ENCODE measurements around the gene IRF2BP1. TPM values are rescaled to one million over a fixed set of nuclear protein-coding genes. Genes with fewer than 3 reads are reported as not detected.

The IRF2BP1 gene
- total RNA-seq, 1 donor from 2014 or later = 18.8 TPM

DNA sequence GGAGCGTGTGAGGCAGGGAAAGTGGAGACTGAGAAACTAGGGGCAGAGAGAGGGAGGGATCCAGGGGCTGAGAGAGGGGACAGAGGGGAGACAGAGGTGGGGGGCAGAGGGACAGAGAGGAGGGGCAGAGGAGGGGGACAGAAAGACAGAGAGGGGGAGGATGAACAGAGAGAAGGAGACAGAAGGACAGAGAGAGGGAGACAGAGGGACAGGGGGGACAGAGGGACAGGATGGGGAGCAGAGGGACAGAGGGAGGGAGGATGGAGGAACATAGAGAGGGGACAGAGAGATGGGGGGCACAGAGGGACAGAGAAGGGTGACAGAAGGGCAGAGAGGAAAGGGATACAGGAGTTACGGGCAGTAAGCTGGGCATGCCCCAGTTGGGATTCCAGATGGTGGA is 43.3 kb upstream of the IRF2BP1 start:
- H3K4me1 ChIP-seq (ENCODE audit: insufficient read depth, low read length) = peaks cover 3% of the 10 kb centered on the region
- FAIRE-seq (no peak), DNase-seq (ENCODE audit: low read depth) (no peak)
- peaks cover 2% of the 10 kb centered on the region for H3K27me3 ChIP-seq (ENCODE audit: insufficient read depth, low read length)
- no peak overlapping the region for H3K27ac ChIP-seq (ENCODE audit: low read depth, low read length)
- H3K9ac ChIP-seq (ENCODE audit: low read length) = no peak overlapping the region
- Mint-ChIP-seq H3K9me3 (ENCODE audit: unreplicated experiment) (peaks cover 1% of the 10 kb centered on the region), H3K27ac (ENCODE audit: unreplicated experiment) (no peak overlapping the region), H3K27me3 (ENCODE audit: low read depth, unreplicated experiment) (peaks cover 30% of the 10 kb centered on the region), H3K36me3 (ENCODE audit: low read depth, unreplicated experiment) (peaks cover 4% of the 10 kb centered on the region), H3K4me3 (ENCODE audit: unreplicated experiment) (no peak overlapping the region), H3K4me1 (ENCODE audit: low read depth, unreplicated experiment) (no peaks in the 10 kb centered on the region)
- H4K20me1 ChIP-seq (ENCODE audit: insufficient read depth, low read length) = no peaks in the 10 kb centered on the region
- no peaks in the 10 kb centered on the region for H3K9me3 ChIP-seq (ENCODE audit: insufficient read depth, low read depth, low read length)
- no peaks in the 10 kb centered on the region for H3K36me3 ChIP-seq (ENCODE audit: insufficient read depth, low read length)
- H3K79me2 ChIP-seq (ENCODE audit: insufficient read depth, low read length) = no peaks in the 10 kb centered on the region
- no peak overlapping the region for H3K4me2 ChIP-seq (ENCODE audit: low read length)
- H3K4me3 ChIP-seq (ENCODE audit: insufficient read depth, low read depth, low read length) = no peak overlapping the region
- no peak overlapping the region for H2AFZ ChIP-seq (ENCODE audit: low read depth, low read length)
- TF ChIP-seq, protein P1, sequence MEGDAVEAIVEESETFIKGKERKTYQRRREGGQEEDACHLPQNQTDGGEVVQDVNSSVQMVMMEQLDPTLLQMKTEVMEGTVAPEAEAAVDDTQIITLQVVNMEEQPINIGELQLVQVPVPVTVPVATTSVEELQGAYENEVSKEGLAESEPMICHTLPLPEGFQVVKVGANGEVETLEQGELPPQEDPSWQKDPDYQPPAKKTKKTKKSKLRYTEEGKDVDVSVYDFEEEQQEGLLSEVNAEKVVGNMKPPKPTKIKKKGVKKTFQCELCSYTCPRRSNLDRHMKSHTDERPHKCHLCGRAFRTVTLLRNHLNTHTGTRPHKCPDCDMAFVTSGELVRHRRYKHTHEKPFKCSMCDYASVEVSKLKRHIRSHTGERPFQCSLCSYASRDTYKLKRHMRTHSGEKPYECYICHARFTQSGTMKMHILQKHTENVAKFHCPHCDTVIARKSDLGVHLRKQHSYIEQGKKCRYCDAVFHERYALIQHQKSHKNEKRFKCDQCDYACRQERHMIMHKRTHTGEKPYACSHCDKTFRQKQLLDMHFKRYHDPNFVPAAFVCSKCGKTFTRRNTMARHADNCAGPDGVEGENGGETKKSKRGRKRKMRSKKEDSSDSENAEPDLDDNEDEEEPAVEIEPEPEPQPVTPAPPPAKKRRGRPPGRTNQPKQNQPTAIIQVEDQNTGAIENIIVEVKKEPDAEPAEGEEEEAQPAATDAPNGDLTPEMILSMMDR (IDR thresholded peaks at IDR 0.05; ENCODE audit: insufficient read depth, low read depth, low read length) = no peak
- TF ChIP-seq EZH2 (IDR thresholded peaks at IDR 0.05; ENCODE audit: insufficient read depth, low read length) = no peak

DNA sequence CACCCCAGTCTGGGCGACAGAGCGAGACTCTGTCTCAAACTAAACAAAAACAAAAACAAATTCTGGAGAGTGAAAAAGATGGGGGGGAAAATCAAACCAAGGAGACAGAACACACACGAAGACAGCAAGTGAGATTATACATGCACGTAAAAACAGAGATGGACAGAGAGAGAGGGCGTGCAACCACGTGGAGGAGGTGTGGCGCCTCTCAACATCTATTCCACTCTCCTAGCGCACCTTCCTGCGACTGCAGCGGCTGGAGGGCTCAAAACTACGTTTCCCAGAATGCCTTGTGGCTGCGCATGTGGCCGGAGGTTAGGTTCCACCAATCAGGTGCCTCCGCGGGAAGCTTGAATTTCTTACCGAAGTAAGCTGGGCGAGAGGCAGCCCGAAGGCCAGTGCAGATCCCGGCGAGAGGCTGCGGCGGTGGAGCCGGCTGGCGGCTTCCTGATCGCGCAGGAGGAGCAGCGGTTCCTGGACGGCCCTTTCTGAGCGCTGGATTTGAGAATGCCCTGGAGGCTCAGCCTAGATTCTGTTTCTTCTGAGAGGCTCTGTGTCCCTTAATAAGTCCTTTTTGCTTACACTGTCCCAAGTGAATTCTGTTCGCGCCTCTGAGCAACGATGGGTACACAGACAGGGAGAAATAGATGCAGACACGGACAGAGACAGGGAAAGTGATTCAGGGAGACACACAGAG is 41.8 kb upstream of the IRF2BP1 start:
- Histone ChIP-seq H3K79me2 (ENCODE audit: insufficient read depth, low read length) (no peaks in the 10 kb centered on the region), H4K20me1 (ENCODE audit: insufficient read depth, low read length) (no peaks in the 10 kb centered on the region), H3K27me3 (ENCODE audit: insufficient read depth, low read length) (peaks cover 2% of the 10 kb centered on the region), H3K4me3 (ENCODE audit: insufficient read depth, low read depth, low read length) (no peak overlapping the region), H3K36me3 (ENCODE audit: insufficient read depth, low read length) (no peaks in the 10 kb centered on the region), H3K27ac (ENCODE audit: low read depth, low read length) (no peak overlapping the region), H2AFZ (ENCODE audit: low read depth, low read length) (peak overlapping the region; percentile 26), H3K9me3 (ENCODE audit: insufficient read depth, low read depth, low read length) (no peaks in the 10 kb centered on the region), H3K9ac (ENCODE audit: low read length) (peak overlapping the region; percentile 39), H3K4me2 (ENCODE audit: low read length) (peak overlapping the region; percentile 67), H3K4me1 (ENCODE audit: insufficient read depth, low read length) (peaks cover 3% of the 10 kb centered on the region)
- Mint-ChIP-seq H3K9me3 (ENCODE audit: unreplicated experiment) (peaks cover 1% of the 10 kb centered on the region), H3K36me3 (ENCODE audit: low read depth, unreplicated experiment) (peaks cover 3% of the 10 kb centered on the region), H3K4me1 (ENCODE audit: low read depth, unreplicated experiment) (no peaks in the 10 kb centered on the region), H3K27ac (ENCODE audit: unreplicated experiment) (no peak overlapping the region), H3K27me3 (ENCODE audit: low read depth, unreplicated experiment) (peaks cover 30% of the 10 kb centered on the region), H3K4me3 (ENCODE audit: unreplicated experiment) (no peak overlapping the region)
- no peak for TF ChIP-seq EZH2 (IDR thresholded peaks at IDR 0.05; ENCODE audit: insufficient read depth, low read length)
- TF ChIP-seq, protein P1 (IDR thresholded peaks at IDR 0.05; ENCODE audit: insufficient read depth, low read depth, low read length) = no peak
- FAIRE-seq (peak; percentile 47), DNase-seq (ENCODE audit: low read depth) (peak; percentile 71)

DNA sequence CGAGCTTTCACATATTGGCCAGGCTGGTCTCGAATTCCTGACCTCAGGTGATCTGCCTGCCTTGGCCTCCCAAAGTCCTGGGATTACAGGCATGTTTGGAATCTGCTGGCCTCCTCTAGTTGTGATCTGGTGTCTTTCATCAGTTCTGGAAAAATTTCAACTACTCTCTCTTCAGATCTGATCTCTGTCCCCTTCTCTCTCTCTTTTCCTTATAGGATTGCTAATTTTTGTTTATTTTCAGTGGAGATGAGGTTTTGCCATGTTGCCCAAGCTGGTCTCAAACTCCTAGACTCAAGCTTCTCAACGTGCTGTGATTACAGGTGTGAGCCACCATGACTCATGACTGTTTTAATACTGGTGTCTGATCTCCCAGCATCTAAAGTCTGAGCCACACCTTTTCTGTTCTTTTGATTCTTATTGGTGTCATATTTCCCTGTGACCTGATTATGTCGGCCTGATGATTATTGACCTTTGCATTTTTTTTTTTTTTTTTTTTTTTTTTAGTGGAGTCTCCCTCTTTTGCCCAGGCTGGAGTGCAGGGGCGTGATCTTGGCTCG is 39.0 kb upstream of the IRF2BP1 start:
- H3K4me1 Mint-ChIP-seq (ENCODE audit: low read depth, unreplicated experiment) = no peaks in the 10 kb centered on the region
- FAIRE-seq (no peak), DNase-seq (ENCODE audit: low read depth) (no peak)
- no peaks in the 10 kb centered on the region for H4K20me1 ChIP-seq (ENCODE audit: insufficient read depth, low read length)
- H3K9me3 ChIP-seq (ENCODE audit: insufficient read depth, low read depth, low read length) = no peaks in the 10 kb centered on the region
- H3K9me3 Mint-ChIP-seq (ENCODE audit: unreplicated experiment) = peaks cover 1% of the 10 kb centered on the region
- H3K27me3 ChIP-seq (ENCODE audit: insufficient read depth, low read length) = peaks cover 5% of the 10 kb centered on the region
- no peak overlapping the region for H3K4me3 ChIP-seq (ENCODE audit: insufficient read depth, low read depth, low read length)
- H2AFZ ChIP-seq (ENCODE audit: low read depth, low read length) = no peak overlapping the region
- peaks cover 15% of the 10 kb centered on the region for H3K27me3 Mint-ChIP-seq (ENCODE audit: low read depth, unreplicated experiment)
- TF ChIP-seq, protein P1 (IDR thresholded peaks at IDR 0.05; ENCODE audit: insufficient read depth, low read depth, low read length) = no peak
- no peak for TF ChIP-seq EZH2 (IDR thresholded peaks at IDR 0.05; ENCODE audit: insufficient read depth, low read length)
- H3K4me2 ChIP-seq (ENCODE audit: low read length) = no peak overlapping the region
- H3K79me2 ChIP-seq (ENCODE audit: insufficient read depth, low read length) = no peaks in the 10 kb centered on the region
- peaks cover 3% of the 10 kb centered on the region for H3K4me1 ChIP-seq (ENCODE audit: insufficient read depth, low read length)
- no peaks in the 10 kb centered on the region for H3K36me3 ChIP-seq (ENCODE audit: insufficient read depth, low read length)
- H3K27ac ChIP-seq (ENCODE audit: low read depth, low read length) = no peak overlapping the region
- H3K9ac ChIP-seq (ENCODE audit: low read length) = no peak overlapping the region
- H3K4me3 Mint-ChIP-seq (ENCODE audit: unreplicated experiment) = no peak overlapping the region
- H3K36me3 Mint-ChIP-seq (ENCODE audit: low read depth, unreplicated experiment) = peaks cover 2% of the 10 kb centered on the region
- H3K27ac Mint-ChIP-seq (ENCODE audit: unreplicated experiment) = no peak overlapping the region

Data from astrocyte (in vitro differentiated cells and primary cell).